Activated T-cell treated with anti-CD3 and anti-CD28 coated beads for 24 hours (primary cell): ENCODE results near the gene ZFR2.
"Not testable (repeated sequence)": the region's sequence is repeated elsewhere in the genome, so short reads cannot be mapped to it uniquely, and the experiment has no call there.

ENCODE experiments used
- DNase-seq: peaks from one replicate; pipeline ENCODE4 v3.0.0-alpha.2; 2020; ENCODE audit warnings: low read depth

The ZFR2 gene

GRCh38 chr19:3770136-3770999 is 98.5 kb downstream of the ZFR2 start:
- DNase-seq = no peak

- DNase-seq = no peak
These were observed 99.3 kb downstream of the ZFR2 start for GRCh38 chr19:3769494-3769893.

- DNase-seq = no peak
These were observed 100.1 kb downstream of the ZFR2 start for GRCh38 chr19:3768748-3769099.

- no peak for DNase-seq
These were observed 100.7 kb downstream of the ZFR2 start for GRCh38 chr19:3768015-3768747.

GRCh38 chr19:3767050-3767449 is 101.8 kb downstream of the ZFR2 start:
- no peak for DNase-seq

GRCh38 chr19:3766520-3766919 is 102.3 kb downstream of the ZFR2 start:
- no peak for DNase-seq

- DNase-seq = not testable (repeated sequence)
These were observed 103.1 kb downstream of the ZFR2 start for GRCh38 chr19:3765757-3766156.

- no peak for DNase-seq
These were observed 103.7 kb downstream of the ZFR2 start for GRCh38 chr19:3765121-3765520.

- DNase-seq = peak; percentile 98
These were observed 106.1 kb downstream of the ZFR2 start, which contains the start of gene MRPL54 for GRCh38 chr19:3762501-3763459. TSS of gene MRPL54 (plus strand) at chr19:3762682. CDS start at chr19:3762701, 19 bp downstream.

GRCh38 chr19:3762130-3762473 is 106.7 kb downstream of the ZFR2 start:
- no peak for DNase-seq

GRCh38 chr19:3761382-3762129 is 107.3 kb downstream of the ZFR2 start, which contains the start of gene APBA3:
TSS of gene APBA3 (minus strand) at chr19:3761692. CDS start at chr19:3760264, 1,428 bp downstream.
- DNase-seq = peak; percentile 95

- no peak for DNase-seq
These were observed 107.9 kb downstream of the ZFR2 start for GRCh38 chr19:3760871-3761361.

GRCh38 chr19:3759482-3760254 is 109.2 kb downstream of the ZFR2 start:
- DNase-seq = no peak

- not testable (repeated sequence) for DNase-seq
These were observed 110.5 kb downstream of the ZFR2 start for GRCh38 chr19:3758297-3758696.

GRCh38 chr19:3757705-3758104 is 111.1 kb downstream of the ZFR2 start:
- DNase-seq = not testable (repeated sequence)
